Measurements from ENCODE around the gene ARHGEF4.

DNA sequence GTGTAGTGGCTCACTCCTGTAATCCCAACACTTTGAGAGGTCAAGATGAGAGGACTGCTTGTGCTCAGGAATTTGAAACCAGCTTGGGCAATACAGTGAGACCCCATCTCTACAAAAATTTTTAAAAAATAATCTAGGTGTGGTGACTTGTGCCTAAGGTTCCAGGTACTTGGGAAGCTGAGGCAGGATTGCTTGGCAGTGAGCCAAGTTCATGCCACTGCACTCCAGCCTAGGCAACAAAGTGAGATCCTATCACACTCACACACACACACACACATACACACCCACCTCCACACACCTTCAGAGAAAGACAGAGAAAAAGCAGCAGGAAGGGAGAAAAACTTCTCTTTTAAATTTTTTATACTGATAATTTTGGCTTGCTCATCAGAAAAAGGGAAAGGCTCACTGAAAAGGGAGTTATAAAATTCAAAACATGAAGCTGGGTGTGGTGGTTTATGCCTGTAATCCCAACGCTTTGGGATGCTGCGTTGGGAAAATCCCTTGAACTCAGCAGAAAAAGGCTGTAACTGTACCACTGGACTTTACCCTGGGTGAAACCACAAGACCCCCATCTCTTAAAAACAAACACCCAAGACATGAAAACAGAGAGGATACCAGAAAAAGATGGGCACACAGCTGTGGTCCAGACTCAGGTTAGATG is 230.9 kb downstream of the ARHGEF4 start:
- TF ChIP-seq, protein P1, sequence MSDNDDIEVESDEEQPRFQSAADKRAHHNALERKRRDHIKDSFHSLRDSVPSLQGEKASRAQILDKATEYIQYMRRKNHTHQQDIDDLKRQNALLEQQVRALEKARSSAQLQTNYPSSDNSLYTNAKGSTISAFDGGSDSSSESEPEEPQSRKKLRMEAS (IDR thresholded peaks at IDR 0.05; ENCODE audit: low read depth, low read length): no peak
- no peak for TF ChIP-seq ZNF274 (IDR thresholded peaks at IDR 0.05; ENCODE audit: insufficient read depth, insufficient read length)
